DMS153 (cell line): ENCODE data around the gene MTMR2.

Experiments used
- DNase-seq: peaks from one replicate; lab custom pipeline; 2025; lab: John Stamatoyannopoulos, UW

The MTMR2 gene

DNA sequence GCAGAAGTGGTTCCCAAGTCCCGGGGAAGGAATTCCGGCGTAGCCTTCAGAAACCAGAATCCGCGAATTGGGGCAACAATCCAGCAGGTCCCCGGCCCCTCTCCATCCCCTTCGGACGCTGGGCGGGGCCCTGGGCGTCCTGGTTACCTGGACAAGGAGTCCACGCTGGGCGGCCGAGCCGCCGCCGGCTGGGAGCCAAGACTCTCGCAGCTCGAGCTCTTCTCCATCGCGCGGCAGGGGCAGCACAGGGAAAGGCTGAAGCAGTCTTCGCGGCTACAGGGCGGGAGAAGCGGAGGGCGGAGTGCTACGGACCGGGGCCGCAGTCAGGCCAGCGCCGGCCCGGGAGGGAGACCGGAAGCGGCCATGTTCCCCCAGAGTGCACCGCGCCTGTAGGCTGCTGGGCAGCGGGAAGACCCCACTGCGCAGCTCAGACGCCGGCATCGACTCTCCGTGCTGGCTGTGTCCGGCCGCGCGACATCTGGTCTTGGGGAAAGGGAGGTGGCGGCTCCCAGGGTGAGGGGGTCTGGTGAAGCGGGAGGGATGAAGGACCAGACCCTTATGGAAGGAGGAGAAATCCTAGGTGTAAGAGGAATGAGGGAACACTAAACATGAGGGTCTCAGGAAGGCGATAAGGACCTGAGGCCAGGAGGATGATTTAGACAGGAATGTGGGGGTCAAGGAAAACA, at the start of gene MTMR2:
MTMR2 (minus strand) TSS at position 380 of the 686 bp plus-strand sequence; CDS start at position 227, 153 bp downstream.
- peak; percentile 50 for DNase-seq

DNA sequence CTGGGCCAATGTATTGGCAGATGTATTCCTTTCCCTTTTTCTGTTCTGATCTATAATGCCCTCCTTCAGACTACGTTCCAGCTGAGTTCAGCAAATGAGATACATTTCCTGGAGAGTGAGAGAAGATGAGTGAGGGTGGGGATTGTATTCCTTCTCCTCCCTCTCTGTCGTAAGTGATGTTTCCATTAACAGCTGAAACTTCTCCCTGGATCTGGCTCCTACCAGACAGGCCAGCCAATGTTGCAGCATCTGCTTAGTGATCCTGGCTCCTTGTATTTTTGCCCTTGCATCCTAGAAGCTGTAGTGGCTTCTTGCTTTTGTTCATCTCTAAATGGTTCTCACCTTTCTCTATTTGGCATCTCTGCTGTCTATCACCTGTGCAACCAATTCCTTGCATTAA, 48.2 kb upstream of the MTMR2 start:
- DNase-seq, result no peak

DNA sequence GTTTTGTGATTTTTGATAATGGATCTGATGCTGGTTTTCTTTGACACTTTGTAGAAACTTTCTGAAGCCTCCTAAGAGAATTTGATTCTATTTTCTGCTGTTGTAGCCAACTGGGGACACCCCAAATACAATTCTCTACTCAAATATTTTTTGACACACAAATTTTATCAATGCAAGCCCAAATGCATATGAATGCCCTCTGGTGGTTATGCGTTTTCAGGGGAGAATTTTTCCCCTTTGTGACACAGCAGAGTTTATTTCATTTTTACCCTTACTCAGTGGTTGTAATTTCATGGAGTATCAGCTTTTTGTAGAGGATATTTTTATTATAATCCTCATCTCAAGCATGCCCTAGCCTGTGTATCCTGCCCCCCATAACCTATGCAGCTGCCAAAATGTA, 44.7 kb upstream of the MTMR2 start:
- no peak for DNase-seq

DNA sequence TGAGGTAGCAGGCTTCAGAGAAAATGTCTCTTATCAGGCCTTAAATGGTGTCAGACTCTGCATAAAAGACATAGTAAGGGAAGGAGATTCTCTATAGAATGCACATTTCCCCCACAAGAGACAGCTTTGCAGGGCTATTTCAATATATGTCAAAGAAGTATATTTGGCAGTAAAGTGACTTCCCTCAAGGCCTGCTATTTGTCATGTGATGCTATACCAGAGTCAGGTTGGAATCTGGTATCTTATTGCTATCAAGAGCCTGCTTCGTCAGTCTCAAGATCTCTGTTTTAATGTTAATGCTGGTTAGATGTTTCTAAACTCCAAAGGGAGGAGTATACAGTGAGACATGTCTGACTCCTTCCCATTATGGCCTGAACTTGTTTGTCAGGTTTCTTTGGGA, 40.4 kb upstream of the MTMR2 start:
- no peak for DNase-seq

DNA sequence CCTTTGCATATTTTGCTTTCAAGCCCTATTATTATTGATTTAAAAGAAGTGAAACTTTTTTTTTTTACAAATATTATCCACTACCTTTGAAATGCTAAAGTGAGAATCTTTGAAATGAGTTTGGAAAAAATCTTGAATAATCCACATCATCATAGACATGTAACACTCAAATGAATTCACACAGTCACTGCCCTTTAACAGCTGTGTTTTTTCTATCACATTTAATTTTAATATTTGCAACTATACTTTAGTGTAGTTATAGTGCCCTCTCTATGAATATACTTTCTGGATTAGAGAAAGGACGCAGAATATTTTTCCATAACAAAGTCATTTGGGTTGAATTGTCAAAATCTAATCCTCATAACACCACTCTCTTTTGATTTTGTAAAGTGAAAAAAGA, 37.9 kb upstream of the MTMR2 start:
- DNase-seq, result no peak

DNA sequence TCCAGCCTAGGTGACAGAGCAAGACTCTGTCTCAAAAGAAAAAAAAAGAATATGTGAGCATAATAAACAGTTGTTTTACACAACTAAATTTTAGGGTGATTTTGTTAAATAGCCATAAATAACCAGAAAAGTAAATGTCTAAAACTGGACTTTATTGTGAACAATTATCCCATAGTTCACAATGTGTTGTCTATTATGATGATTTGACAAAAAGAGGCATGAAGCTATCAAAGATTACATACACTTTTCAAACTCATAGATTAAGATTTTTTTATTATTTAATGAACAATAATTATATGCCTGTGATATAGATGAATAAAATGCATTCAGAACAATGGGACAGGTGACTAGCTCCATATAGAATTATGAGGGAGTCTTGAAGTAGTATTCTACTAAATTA, 27.0 kb upstream of the MTMR2 start:
- no peak for DNase-seq

DNA sequence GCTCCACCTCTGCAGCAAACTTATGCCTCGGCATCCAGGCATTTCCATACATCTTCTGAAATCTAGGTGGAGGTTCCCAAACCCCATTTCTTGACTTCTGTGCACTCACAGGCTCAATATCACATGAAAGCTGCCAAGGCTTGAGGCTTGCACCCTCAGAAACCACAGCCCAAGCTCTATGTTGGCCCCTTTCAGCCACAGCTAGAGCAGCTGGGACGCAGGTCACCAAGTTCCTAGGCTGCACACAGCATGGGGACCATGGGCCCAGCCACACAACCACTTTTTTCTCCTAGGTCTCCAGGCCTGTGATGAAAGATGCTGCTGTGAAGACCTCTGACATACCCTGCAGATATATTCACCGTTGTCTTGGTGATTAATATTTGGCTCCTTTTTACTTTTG, 24.7 kb upstream of the MTMR2 start:
- no peak for DNase-seq

DNA sequence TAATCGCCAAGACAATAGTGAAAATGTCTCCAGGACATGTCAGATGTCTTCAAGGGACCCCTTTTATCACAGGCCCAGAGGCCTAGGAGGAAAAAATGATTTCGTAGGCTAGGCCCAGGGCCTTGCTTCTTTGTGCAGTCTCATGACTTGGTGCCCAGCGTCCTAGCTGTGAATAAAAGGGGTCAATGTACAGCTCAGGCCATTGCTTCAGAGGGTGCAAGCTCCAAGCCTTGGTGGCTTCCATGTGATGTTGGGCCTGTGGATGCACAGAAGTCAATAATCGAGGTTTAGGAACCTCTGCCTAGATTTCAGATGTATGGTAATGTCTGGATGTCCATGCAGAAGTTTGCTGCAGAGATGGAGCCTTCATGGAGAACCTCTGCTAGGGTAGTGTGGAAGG, 20.7 kb upstream of the MTMR2 start:
- DNase-seq, result no peak

DNA sequence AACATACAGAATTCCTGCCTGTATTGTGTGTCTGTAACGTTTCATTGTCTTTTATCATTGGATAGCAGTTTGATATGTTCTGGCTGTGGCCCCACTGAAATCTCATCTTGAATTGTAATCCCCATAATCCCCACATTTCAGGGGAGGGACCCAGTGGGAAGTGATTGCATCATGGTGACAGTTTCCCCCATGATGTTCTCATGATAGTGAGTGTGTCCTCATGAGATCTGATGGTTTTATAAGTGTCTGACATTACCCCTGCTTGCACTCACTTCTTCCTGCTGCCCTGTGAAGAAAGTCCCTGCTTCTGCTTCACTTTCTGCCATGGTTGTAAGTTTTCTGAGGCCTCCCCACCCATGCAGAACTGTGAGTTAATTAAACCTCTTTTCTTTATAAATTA, 19.6 kb upstream of the MTMR2 start:
- no peak for DNase-seq

DNA sequence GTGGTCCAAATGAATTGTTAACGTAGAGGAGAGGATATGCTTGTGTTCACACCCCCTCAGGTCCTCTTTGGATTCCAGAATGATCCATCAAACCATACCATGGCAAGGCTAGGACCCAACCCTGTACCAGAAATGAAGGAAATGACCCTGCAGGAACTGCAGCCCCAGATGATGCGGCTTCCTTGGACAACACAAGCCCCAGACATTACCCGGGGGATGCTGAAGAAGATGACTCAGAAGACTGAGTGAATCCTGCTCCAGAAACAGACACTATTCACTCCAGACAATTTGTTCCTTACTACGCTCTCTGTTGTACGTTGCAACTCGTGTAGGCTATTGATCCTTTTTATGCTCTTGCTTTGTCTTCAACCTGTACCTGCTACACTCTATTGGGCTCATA, 15.2 kb upstream of the MTMR2 start:
- no peak for DNase-seq

DNA sequence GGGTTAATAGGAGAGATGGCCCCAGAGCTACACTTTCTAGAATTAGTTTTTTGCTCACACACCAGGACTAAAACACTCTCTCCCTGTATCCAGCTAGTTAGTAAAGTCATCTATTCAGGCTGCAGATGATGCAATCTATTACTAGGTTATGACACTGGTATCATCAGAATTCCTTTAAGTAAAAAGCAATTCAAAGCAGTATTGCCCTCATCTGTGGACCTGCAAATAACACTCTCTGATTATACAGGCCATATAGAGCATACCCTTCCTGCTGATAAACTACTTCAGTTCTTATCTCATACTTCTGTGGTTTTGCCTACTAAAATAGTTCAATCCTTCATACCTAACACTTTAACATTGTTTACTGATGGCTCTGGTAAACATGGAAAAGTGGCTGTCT, 13.5 kb upstream of the MTMR2 start:
- DNase-seq, result no peak

DNA sequence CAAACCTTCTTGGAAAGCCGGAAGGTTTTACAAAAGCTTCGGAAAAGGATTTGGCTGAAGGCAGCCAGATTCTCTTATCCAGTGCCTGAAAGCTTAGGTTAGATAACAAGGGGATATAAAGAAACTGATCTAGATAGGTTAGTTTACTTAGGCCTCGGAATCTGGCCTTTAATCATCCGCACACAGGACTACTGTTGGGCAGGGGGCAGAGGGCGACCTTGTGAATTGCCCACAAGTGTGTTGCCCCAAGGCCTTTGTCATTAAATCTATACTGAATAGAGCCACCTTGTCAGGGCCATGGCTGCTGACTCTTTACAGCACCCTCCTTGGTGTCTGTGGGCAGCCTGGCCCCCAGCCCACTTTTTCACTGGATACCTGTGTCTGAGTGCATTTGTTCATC, 9.7 kb upstream of the MTMR2 start:
- no peak for DNase-seq

DNA sequence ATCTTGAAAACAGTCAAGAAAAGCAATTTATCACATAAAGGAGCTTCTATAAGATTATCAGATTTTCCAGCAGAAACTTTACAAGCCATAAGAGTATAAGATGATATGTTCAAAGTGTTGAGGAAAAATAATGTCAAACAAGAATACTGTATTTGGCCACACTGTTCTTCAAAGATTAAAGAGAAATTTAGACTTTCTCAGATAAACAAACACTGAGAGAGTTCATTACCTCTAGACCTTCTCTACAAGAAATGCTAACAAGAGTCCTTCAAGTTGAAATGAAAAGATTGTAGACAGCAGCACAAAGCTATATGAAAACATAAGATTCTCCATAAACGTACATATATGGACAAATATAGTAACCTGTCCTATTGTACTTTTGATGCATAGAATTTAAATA, 8.0 kb upstream of the MTMR2 start:
- DNase-seq, result no peak

DNA sequence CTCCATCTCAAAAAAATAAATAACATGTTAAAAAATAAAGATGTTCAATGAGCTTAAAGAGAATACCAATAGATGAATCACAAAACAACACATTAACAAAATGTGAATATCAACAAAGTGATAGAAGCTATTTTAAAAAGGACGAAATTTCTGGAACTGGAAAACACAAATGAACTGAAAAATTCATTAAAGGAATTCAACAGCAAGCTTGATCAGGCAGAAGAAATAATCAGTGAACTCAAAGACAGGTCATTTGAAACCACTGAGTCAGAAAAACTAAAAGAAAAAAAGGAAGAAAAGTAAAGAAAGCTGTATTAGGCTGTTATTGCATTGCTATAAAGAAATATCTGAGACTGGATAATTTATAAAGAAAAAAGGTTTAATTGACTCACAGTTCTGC, 7.0 kb upstream of the MTMR2 start:
- DNase-seq, result no peak

DNA sequence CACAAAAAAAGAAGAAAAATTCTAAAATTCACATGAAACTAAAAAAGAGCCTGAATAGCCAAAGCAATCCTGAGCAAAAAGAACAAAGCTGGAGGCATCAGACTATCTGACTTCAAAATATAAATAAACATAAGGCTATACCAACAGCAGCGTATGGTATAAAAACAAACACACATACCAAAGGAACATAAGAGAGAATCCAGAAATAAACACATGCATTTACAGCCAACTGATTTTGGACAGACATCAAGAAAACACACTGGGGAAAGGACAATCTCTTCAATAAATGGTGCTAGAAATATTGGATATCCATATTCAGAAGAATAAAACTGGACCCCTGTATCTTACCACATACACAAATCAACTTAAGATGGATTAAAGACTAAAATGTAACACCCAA, 2.8 kb upstream of the MTMR2 start:
- no peak for DNase-seq

DNA sequence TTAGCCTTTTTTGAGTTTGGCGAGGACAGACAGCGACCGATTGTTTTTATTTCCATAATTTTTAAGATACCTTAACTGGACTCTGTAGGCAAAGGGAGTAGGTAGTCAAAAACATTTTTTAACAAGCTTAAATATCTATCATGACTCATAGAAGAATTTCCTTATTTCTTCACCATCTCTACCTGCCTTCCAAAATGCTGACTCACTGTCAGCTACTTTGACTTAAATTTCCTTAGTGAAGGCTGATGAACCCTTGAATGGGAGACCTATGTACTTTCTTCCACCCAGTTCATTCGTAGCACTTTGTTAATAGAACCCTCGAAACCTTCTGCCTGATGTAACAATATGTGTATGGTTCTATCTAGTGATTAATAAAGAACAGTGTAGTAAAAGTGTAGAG, 1.1 kb upstream of the MTMR2 start:
- DNase-seq, result no peak

DNA sequence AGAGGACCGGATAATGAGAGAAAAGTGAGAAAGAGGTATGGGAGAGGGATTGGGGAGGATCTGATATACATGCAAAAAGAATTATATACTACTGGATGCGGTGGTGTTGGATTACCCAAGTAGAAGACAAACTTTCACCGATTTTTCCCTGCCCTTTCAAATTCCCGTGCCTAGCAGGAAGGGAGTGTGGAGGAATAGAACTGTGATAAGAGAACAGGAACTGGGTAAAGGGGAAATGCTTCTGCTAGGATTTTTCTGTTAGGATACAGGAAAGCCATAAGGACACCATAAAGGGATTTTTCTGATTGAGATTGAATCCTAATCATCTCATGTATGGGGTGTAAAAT, 480 bp upstream of the MTMR2 start:
- no peak for DNase-seq

DNA sequence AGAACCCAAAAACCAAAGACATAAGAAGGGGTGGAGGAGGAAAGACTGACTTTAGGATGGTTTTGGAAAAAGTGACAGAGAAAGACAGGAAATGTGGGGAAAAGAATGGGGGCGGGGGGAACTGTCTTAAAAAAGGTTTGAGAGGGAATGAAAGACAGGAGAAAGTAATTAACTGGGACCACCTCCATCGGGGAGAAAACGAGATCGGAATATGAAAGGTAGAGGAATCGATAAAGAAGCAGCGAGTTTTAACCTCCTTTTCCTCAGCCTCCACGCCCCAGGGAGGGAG, 524 bp downstream of the MTMR2 start:
- no peak for DNase-seq

DNA sequence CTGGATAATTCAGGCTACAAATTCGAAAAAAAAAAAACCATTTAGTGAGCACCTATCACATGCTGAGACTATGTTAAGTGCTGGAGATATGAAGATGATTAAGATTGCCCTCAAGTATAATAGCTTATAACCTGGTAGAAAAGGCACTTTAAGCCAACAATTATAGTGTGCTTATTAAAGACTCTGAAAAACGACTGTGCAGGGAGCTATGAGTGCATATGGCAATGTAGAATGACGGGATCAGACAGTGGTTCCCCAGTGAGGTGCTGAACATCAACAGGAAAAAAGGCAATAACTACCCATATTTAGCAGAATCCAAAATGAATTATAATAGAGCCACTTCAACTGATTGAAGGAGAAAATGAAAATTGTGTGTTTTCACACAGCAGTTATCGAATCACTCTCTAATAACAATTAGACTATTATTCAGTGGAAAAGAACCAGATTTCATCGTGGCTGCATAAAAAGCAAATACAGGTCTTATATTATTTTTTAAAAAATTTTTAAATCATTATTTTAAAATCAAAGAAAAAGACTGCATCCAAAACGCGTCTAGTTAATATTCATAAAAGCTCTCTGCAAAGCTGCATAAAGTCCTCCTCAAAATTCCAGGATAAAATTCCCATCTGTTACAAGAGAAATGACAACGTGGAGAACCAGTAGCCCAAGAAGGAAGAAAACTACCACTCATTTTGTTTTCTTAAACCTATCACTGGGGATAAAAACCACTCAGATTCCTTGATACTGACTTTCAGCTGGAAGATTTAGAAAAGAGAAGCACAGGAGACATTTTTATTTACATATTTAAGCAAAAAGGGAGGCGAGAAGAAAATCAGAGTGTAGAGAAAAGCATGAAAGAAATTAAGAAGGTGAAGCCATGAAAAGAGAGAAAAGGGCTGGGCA, 1.1 kb downstream of the MTMR2 start:
- DNase-seq, result no peak

DNA sequence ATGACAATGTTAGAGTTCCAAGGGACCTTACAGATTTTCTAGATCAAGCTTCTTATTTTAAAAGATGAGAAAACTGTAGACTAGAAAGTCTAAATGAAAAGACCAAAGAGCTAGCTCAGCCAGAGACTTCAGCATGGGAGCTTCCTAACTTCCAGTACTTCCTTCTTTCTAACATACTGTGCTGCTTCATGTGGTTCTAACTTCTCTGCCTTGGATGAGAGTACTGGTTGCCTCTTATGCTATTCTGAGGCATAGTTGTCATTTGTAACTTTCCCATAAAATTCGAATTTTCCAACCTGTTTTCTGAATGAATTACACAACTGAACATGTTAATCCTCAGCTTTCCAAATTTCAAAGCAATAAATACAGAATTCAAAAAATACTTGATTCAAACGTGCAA, 1.8 kb downstream of the MTMR2 start:
- DNase-seq, result no peak

DNA sequence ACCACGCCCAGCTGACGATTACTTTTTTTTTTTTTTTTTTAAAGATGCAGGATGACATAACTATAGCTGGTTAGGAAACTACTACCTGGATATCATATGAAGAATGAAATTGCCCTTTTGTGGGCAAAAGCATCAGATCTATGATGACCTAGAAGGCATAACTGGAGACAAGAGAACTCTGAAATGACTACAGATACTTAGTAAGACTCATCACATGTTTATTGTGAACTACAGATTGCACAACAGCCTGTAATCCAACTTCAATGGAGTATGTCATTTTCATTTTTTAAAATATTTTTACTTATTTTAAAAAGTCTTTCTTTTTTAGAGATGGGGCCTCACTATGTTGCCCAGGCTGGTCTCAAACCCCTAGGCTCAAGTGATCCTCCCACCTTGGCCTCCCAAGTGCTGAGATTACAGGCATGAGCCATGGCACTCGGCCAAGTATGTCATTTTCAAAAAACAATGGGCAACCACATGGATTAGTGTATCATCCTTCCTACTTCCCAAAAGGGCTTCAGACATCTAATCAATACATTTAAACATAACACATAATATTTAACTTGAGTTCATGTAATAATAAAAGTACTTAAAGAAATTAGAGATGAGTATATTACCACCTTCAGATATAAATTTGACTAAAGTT, 3.3 kb downstream of the MTMR2 start:
- DNase-seq, result no peak

DNA sequence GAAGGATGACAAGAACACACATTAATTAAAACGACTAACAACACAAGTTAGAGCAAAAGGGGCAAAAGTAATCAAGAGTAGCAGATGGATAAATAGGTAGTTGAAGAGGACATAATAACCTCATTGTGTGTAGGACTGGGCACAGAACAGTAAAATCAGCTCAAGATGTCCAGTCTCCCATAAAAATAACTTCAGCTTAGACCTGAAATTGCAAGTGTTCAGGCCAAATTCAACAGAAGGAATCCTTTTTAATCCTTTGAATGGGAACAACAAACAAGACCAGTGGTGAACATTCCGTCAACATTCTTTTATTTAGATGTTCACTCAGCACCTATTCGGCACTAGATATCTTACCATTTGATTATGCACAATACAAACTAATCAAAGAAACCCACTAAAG, 4.4 kb downstream of the MTMR2 start:
- no peak for DNase-seq

DNA sequence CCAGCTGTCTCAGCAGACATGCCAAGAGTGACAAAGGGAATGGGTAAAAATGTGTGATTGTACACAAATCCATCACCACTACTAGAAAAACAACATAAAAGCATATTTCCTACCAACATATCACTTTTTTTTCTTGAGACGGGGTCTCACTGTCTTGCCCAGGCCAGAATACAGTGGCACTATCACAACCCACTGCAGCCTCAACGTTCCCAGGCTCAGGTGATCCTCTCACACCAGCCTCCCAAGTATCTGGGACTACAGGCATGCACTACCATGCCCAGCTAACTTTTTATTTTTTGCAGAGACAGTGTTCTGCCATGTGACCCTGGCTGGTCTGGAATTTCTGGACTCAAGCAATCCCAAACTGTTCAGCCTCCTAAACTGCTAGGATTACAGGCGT, 5.2 kb downstream of the MTMR2 start:
- DNase-seq, result no peak

DNA sequence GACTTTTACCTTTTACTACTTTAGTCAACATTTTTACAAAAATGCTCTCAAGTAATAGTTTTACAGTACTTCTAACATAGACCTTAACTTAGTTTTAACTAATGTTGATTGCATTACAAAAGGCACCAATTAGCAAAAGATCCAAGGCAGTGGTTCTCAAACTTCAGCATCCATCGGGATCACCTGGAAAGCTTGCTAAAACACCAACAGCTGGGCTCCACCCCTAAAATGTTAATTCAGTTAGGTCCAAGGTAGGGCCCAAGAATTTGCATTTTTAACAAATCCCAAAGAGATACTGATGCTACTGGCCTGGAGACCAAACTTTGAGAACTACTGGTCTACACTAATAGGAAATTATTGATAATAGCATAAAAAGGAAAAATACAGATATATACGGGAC, 5.9 kb downstream of the MTMR2 start:
- no peak for DNase-seq
